Upper lobe of right lung (tissue), 1 donor: ENCODE data around the gene DPP4. TPM values are rescaled to one million over a fixed set of nuclear protein-coding genes. Genes with fewer than 3 reads are reported as not detected.

ENCODE experiments used
- ATAC-seq: fragments of 200-7000 bp; cut with Tn5 transposase; one replicate; pipeline ENCODE4 v1.9.1; 2020; ENCODE audit warnings: mild to moderate bottlenecking, moderate library complexity
- DNase-seq: peaks from one replicate; pipeline ENCODE4 v3.0.0-alpha.2; 2020
- H3K27ac ChIP-seq: fragments of 200-600 bp; one replicate; pipeline ENCODE4 v1.8.0; 2022
- H3K27me3 ChIP-seq: fragments of 200-600 bp; one replicate; pipeline ENCODE4 v1.8.0; 2022; ENCODE audit warnings: mild to moderate bottlenecking
- H3K36me3 ChIP-seq: fragments of 200-600 bp; one replicate; pipeline ENCODE4 v1.8.0; 2022
- H3K4me1 ChIP-seq: fragments of 200-600 bp; one replicate; pipeline ENCODE4 v1.8.0; 2022
- H3K4me3 ChIP-seq: fragments of 200-600 bp; one replicate; pipeline ENCODE4 v1.8.0; 2022; ENCODE audit warnings: mild to moderate bottlenecking
- H3K9me3 ChIP-seq: fragments of 200-600 bp; one replicate; pipeline ENCODE4 v1.8.0; 2022
- intact Hi-C: fragments of 100-400 bp; cut with DNase I; formaldehyde crosslinking; loops from one replicate; pipeline ENCODE4 v1.11.0; 2022
- total RNA-seq: library from RNA; stranded (reverse); fragmentation: NEBNext Ultra II Directional; extraction: Animal tissue kit (Norgen Biotek cat#: 25700); gene quantifications from one replicate; pipeline ENCODE4 v1.2.1, GENCODE V29; 2021
- TF ChIP-seq, protein P1 (sequence below): fragments of 200-600 bp; IDR thresholded peaks from one replicate; pipeline ENCODE4 v1.8.0; 2022; ENCODE audit warnings: antibody characterized with exemption
- donor health status: DM: no; HTN: yes; CAD: no; lungs with severe emphysema.

Gene DPP4
- total RNA-seq, 1 donor from 2014 or later: 30.7 TPM

DNA sequence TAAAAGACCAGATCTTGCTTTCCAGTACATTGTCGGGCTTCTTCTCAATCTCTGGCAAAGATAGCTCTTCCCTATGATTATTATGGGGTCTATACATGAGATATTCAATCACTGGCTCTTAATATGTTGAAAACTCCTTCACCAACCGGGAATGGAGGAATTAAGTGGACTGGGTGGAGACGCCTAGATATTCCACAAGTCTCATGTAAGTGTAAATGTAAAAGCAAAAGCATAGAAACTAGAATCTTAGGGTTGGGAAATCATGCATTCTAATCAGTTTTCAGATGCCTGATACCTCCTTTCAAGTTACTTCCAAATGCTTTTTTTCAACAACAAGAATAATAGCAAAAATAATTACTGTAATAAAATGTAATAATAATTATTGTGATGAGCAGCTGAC lies 38.0 kb downstream of the DPP4 start:
- Histone ChIP-seq H3K36me3 (no peaks in the 10 kb centered on the region), H3K4me3 (no peak overlapping the region), H3K27me3 (no peaks in the 10 kb centered on the region), H3K4me1 (no peaks in the 10 kb centered on the region), H3K9me3 (no peaks in the 10 kb centered on the region), H3K27ac (no peak overlapping the region)
- intact Hi-C loops: no loop called here
- TF ChIP-seq, protein P1, sequence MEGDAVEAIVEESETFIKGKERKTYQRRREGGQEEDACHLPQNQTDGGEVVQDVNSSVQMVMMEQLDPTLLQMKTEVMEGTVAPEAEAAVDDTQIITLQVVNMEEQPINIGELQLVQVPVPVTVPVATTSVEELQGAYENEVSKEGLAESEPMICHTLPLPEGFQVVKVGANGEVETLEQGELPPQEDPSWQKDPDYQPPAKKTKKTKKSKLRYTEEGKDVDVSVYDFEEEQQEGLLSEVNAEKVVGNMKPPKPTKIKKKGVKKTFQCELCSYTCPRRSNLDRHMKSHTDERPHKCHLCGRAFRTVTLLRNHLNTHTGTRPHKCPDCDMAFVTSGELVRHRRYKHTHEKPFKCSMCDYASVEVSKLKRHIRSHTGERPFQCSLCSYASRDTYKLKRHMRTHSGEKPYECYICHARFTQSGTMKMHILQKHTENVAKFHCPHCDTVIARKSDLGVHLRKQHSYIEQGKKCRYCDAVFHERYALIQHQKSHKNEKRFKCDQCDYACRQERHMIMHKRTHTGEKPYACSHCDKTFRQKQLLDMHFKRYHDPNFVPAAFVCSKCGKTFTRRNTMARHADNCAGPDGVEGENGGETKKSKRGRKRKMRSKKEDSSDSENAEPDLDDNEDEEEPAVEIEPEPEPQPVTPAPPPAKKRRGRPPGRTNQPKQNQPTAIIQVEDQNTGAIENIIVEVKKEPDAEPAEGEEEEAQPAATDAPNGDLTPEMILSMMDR: no peak
- ATAC-seq (no peak), DNase-seq (no peak)

- H3K4me1 ChIP-seq: no peaks in the 10 kb centered on the region
- H3K4me3 ChIP-seq: no peak overlapping the region
- H3K9me3 ChIP-seq: no peaks in the 10 kb centered on the region
- intact Hi-C loops: no loop called here
- ATAC-seq (no peak), DNase-seq (no peak)
- peaks cover 4% of the 10 kb centered on the region for H3K36me3 ChIP-seq
- no peaks in the 10 kb centered on the region for H3K27me3 ChIP-seq
- TF ChIP-seq, protein P1: no peak
- H3K27ac ChIP-seq: no peak overlapping the region
These were observed 43.4 kb downstream of the DPP4 start for GRCh38 chr2:162030363-162031190.

DNA sequence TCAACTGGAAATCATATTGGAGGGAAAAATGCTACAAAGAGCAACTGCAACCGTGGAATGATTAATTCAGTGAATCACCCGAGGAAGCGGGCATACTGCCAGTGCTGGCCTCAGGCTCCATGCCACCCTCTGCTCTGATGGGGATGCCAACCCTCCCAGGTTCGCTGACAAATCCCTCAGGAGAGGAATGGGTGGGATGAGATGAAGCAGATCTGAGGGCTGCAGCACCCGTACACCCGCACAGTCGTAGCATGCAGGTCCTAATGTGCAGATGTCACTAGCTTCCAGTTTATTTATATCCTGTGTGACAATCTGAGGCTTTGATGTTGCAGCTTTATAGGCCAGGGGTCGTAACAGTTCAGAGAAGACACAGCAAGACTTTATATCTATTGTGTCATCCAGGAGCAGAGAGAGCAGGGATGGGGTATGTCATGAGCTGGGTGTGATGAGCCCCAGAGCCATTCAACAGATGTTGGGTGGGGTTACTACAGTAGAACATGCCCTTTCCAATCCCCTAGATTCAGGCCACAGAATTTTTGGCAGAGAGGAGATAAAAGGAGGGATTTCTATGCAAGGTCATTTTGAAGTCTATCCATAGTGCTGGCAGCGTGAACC lies 44.6 kb downstream of the DPP4 start:
- Histone ChIP-seq H3K27ac (no peak overlapping the region), H3K27me3 (no peaks in the 10 kb centered on the region), H3K4me1 (no peaks in the 10 kb centered on the region), H3K9me3 (no peaks in the 10 kb centered on the region), H3K4me3 (no peak overlapping the region), H3K36me3 (peaks cover 4% of the 10 kb centered on the region)
- TF ChIP-seq, protein P1: no peak
- intact Hi-C loops: no loop called here
- ATAC-seq (peak; percentile 24), DNase-seq (no peak)

- Histone ChIP-seq H3K9me3 (no peaks in the 10 kb centered on the region), H3K27ac (no peak overlapping the region), H3K36me3 (peaks cover 4% of the 10 kb centered on the region), H3K27me3 (no peaks in the 10 kb centered on the region), H3K4me3 (no peak overlapping the region), H3K4me1 (no peaks in the 10 kb centered on the region)
- TF ChIP-seq, protein P1: no peak
- ATAC-seq (no peak), DNase-seq (no peak)
- intact Hi-C loops: no loop called here
These were observed 45.5 kb downstream of the DPP4 start for GRCh38 chr2:162028511-162028910.

- no peaks in the 10 kb centered on the region for H3K4me1 ChIP-seq
- H3K4me3 ChIP-seq: no peak overlapping the region
- intact Hi-C loops: no loop called here
- TF ChIP-seq, protein P1: no peak
- no peaks in the 10 kb centered on the region for H3K27me3 ChIP-seq
- no peaks in the 10 kb centered on the region for H3K9me3 ChIP-seq
- peaks cover 2% of the 10 kb centered on the region for H3K36me3 ChIP-seq
- no peak for DNase-seq
- H3K27ac ChIP-seq: no peak overlapping the region
- no peak for ATAC-seq
These were observed 48.7 kb downstream of the DPP4 start for GRCh38 chr2:162025121-162025911.
